K562 (cell line): ENCODE results near the gene GRIK1. TPM values are rescaled to one million over a fixed set of nuclear protein-coding genes. Genes with fewer than 3 reads are reported as not detected.

Experiments
- HSF4 ChIP-seq: fragments of 250-450 bp; sonication (Bioruptor Pico); IDR thresholded peaks from 2 replicates; pipeline ENCODE4 v2.1.2; 2022; ENCODE audit warnings: mild to moderate bottlenecking, moderate library complexity, borderline replicate concordance
- KAT8 ChIP-seq: fragments of 450-650 bp; IDR thresholded peaks from 2 replicates; pipeline ENCODE4 v1.6.1; 2016; ENCODE audit warnings: low read depth, mild to moderate bottlenecking
- L3MBTL2 ChIP-seq: fragments of 450-650 bp; IDR thresholded peaks from 2 replicates; pipeline ENCODE4 v1.6.1; 2016; ENCODE audit warnings: mild to moderate bottlenecking, moderate library complexity
- PTRF ChIP-seq: fragments of 450-650 bp; IDR thresholded peaks from 2 replicates; pipeline ENCODE4 v1.6.1; 2016; ENCODE audit warnings: mild to moderate bottlenecking, missing genetic modification characterization, missing compliant biosample characterization
- TCF7L2 ChIP-seq: fragments of 150-350 bp; IDR thresholded peaks from 2 replicates; pipeline ENCODE4 v1.6.1; 2016; ENCODE audit warnings: low read depth, mild to moderate bottlenecking, low read length, moderate library complexity
- polyA plus RNA-seq, 8 experiments: library from polyadenylated mRNA; depleted of rRNA in 4 of 8; stranded (reverse) in 5 of 8; unstranded in 3 of 8; fragments of >200 nt; fragmentation: Nextera tagmentation in 2 of 8; fragmentation: Illumina TruSeq in 1 of 8; extraction: Ambion mirVana in 2 of 8; extraction: Trizol in 1 of 8; gene quantifications; 2 replicates each; pipeline versions ENCODE4 v1.2.1 to v1.2.3, GENCODE V29; 2011 to 2014; ENCODE audit warnings: inconsistent platforms in 1 of 8, missing spikeins in 1 of 8
- total RNA-seq, 7 experiments: library from RNA; depleted of rRNA in 6 of 7; stranded (reverse); fragments of >200 nt in 6 of 7; fragmentation: Illumina TruSeq in 2 of 7; extraction: Trizol in 2 of 7; gene quantifications; 2 replicates each; pipeline versions ENCODE4 v1.2.1 to v1.2.3, GENCODE V29; 2011 to 2021; ENCODE audit warnings: low replicate concordance in 1 of 7
- TF ChIP-seq, protein P1 (sequence below): fragments of 200-800 bp; sonication (Bioruptor generic); IDR thresholded peaks from 2 replicates; pipeline ENCODE4 v1.6.1; 2016; ENCODE audit warnings: missing genetic modification characterization, missing compliant biosample characterization
- TF ChIP-seq, protein P2 (sequence below): fragments of 450-650 bp; IDR thresholded peaks from 2 replicates; pipeline ENCODE4 v1.6.1; 2017; ENCODE audit warnings: antibody characterized with exemption
- TF ChIP-seq, protein P3 (sequence below): fragments of 450-650 bp; IDR thresholded peaks from 2 replicates; pipeline ENCODE4 v1.6.1; 2017; ENCODE audit warnings: antibody characterized with exemption, mild to moderate bottlenecking
- TF ChIP-seq, protein P4 (sequence below): fragments of 200-800 bp; sonication (Bioruptor generic); IDR thresholded peaks from 2 replicates; pipeline ENCODE4 v1.6.1; 2017; ENCODE audit warnings: missing genetic modification characterization, missing compliant biosample characterization

GRIK1 gene
- total and polyA plus RNA-seq, 9 of the 15 experiments (the other 6 are each of a cell fraction or from before 2014, with no cell fraction given) = 0.17 to 2.8 (median 0.53) TPM

DNA sequence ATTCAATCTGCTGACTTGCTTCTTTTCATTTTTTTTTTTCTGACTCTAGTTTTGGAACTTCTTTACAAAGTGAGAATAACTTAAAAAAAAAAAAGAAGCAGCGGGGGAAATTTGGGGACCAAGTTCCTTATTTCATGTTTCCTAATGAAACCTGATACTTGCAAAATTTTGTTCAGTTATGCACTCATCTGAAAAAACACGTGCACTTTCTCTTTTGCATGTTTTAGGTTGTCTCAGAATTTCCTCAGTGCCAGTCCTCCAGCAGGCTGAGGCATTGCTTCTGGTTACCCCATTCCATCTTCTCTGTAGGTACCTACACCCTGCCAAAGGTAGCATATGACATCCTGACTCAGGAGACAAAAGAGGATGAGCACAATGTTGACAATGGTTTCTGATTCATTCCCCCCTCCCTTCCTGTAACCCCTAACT, 299.7 kb downstream of the GRIK1 start (continued):
- TF ChIP-seq PTRF (tag) = no peak
- TF ChIP-seq, protein P1, sequence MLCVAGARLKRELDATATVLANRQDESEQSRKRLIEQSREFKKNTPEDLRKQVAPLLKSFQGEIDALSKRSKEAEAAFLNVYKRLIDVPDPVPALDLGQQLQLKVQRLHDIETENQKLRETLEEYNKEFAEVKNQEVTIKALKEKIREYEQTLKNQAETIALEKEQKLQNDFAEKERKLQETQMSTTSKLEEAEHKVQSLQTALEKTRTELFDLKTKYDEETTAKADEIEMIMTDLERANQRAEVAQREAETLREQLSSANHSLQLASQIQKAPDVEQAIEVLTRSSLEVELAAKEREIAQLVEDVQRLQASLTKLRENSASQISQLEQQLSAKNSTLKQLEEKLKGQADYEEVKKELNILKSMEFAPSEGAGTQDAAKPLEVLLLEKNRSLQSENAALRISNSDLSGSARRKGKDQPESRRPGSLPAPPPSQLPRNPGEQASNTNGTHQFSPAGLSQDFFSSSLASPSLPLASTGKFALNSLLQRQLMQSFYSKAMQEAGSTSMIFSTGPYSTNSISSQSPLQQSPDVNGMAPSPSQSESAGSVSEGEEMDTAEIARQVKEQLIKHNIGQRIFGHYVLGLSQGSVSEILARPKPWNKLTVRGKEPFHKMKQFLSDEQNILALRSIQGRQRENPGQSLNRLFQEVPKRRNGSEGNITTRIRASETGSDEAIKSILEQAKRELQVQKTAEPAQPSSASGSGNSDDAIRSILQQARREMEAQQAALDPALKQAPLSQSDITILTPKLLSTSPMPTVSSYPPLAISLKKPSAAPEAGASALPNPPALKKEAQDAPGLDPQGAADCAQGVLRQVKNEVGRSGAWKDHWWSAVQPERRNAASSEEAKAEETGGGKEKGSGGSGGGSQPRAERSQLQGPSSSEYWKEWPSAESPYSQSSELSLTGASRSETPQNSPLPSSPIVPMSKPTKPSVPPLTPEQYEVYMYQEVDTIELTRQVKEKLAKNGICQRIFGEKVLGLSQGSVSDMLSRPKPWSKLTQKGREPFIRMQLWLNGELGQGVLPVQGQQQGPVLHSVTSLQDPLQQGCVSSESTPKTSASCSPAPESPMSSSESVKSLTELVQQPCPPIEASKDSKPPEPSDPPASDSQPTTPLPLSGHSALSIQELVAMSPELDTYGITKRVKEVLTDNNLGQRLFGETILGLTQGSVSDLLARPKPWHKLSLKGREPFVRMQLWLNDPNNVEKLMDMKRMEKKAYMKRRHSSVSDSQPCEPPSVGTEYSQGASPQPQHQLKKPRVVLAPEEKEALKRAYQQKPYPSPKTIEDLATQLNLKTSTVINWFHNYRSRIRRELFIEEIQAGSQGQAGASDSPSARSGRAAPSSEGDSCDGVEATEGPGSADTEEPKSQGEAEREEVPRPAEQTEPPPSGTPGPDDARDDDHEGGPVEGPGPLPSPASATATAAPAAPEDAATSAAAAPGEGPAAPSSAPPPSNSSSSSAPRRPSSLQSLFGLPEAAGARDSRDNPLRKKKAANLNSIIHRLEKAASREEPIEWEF = peak; percentile 50; the same call in 1 of the 2 replicates
- 0 out of 2 replicates have a peak, but pooled peaks have one; percentile 28 for TF ChIP-seq HSF4 (CRISPR knock-in tag)
- TF ChIP-seq, protein P2, sequence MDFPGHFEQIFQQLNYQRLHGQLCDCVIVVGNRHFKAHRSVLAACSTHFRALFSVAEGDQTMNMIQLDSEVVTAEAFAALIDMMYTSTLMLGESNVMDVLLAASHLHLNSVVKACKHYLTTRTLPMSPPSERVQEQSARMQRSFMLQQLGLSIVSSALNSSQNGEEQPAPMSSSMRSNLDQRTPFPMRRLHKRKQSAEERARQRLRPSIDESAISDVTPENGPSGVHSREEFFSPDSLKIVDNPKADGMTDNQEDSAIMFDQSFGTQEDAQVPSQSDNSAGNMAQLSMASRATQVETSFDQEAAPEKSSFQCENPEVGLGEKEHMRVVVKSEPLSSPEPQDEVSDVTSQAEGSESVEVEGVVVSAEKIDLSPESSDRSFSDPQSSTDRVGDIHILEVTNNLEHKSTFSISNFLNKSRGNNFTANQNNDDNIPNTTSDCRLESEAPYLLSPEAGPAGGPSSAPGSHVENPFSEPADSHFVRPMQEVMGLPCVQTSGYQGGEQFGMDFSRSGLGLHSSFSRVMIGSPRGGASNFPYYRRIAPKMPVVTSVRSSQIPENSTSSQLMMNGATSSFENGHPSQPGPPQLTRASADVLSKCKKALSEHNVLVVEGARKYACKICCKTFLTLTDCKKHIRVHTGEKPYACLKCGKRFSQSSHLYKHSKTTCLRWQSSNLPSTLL = no peak
- TF ChIP-seq, protein P3, sequence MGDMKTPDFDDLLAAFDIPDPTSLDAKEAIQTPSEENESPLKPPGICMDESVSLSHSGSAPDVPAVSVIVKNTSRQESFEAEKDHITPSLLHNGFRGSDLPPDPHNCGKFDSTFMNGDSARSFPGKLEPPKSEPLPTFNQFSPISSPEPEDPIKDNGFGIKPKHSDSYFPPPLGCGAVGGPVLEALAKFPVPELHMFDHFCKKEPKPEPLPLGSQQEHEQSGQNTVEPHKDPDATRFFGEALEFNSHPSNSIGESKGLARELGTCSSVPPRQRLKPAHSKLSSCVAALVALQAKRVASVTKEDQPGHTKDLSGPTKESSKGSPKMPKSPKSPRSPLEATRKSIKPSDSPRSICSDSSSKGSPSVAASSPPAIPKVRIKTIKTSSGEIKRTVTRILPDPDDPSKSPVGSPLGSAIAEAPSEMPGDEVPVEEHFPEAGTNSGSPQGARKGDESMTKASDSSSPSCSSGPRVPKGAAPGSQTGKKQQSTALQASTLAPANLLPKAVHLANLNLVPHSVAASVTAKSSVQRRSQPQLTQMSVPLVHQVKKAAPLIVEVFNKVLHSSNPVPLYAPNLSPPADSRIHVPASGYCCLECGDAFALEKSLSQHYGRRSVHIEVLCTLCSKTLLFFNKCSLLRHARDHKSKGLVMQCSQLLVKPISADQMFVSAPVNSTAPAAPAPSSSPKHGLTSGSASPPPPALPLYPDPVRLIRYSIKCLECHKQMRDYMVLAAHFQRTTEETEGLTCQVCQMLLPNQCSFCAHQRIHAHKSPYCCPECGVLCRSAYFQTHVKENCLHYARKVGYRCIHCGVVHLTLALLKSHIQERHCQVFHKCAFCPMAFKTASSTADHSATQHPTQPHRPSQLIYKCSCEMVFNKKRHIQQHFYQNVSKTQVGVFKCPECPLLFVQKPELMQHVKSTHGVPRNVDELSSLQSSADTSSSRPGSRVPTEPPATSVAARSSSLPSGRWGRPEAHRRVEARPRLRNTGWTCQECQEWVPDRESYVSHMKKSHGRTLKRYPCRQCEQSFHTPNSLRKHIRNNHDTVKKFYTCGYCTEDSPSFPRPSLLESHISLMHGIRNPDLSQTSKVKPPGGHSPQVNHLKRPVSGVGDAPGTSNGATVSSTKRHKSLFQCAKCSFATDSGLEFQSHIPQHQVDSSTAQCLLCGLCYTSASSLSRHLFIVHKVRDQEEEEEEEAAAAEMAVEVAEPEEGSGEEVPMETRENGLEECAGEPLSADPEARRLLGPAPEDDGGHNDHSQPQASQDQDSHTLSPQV = 0 out of 2 replicates have a peak, but pooled peaks have one; percentile 36
- TF ChIP-seq L3MBTL2 = peak; percentile 71
- TF ChIP-seq KAT8 = no peak
- TF ChIP-seq, protein P4, sequence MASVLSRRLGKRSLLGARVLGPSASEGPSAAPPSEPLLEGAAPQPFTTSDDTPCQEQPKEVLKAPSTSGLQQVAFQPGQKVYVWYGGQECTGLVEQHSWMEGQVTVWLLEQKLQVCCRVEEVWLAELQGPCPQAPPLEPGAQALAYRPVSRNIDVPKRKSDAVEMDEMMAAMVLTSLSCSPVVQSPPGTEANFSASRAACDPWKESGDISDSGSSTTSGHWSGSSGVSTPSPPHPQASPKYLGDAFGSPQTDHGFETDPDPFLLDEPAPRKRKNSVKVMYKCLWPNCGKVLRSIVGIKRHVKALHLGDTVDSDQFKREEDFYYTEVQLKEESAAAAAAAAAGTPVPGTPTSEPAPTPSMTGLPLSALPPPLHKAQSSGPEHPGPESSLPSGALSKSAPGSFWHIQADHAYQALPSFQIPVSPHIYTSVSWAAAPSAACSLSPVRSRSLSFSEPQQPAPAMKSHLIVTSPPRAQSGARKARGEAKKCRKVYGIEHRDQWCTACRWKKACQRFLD = peak; percentile 77
- TF ChIP-seq TCF7L2 = no peak
